Stimulated activated CD4-positive, alpha-beta T cell treated with anti-CD3 and anti-CD28 coated beads, Interleukin-2, amount 100 ng/mL, for 24 hours (primary cell): Measurements from ENCODE around the gene SKIC3.

Source experiments
- DNase-seq, 2 donors: peaks; one replicate each; pipeline ENCODE4 v3.0.0-alpha.2; 2020

Gene SKIC3

GRCh38 chr5:95528565-95528964, 26.2 kb downstream of the SKIC3 start:
- no peak for DNase-seq

GRCh38 chr5:95526871-95527270, 27.9 kb downstream of the SKIC3 start:
- DNase-seq = no peak

GRCh38 chr5:95524423-95524822, 30.4 kb downstream of the SKIC3 start:
- no peak for DNase-seq

GRCh38 chr5:95520206-95520605, 34.6 kb downstream of the SKIC3 start:
- no peak for DNase-seq

- no peak for DNase-seq
These were observed 35.1 kb downstream of the SKIC3 start for GRCh38 chr5:95519681-95520080.

- DNase-seq = no peak
These were observed 35.6 kb downstream of the SKIC3 start for GRCh38 chr5:95519151-95519550.

- no peak for DNase-seq
These were observed 36.4 kb downstream of the SKIC3 start for GRCh38 chr5:95518417-95518816.

- no peak for DNase-seq
These were observed 43.2 kb downstream of the SKIC3 start for GRCh38 chr5:95511606-95512005.

- DNase-seq = no peak
These were observed 46.2 kb downstream of the SKIC3 start for GRCh38 chr5:95508550-95508949.
